ENCODE measurements around the gene BANF2. TPM values are rescaled to one million over a fixed set of nuclear protein-coding genes. Genes with fewer than 3 reads are reported as not detected.
A peak's percentile ranks its signal among the peaks of the same experiment; 100 is the strongest.

BANF2 gene
- total RNA-seq, 1 experiment from 2014 or later = not detected

GRCh38 chr20:17652411-17652810 is 47.4 kb upstream of the BANF2 start:
- Histone ChIP-seq H2BK15ac (ENCODE audit: low read depth, low read length) (no peak overlapping the region), H2BK20ac (ENCODE audit: low read depth, low read length, poor library complexity, severe bottlenecking) (no peak overlapping the region), H3K23me2 (ENCODE audit: insufficient read length, low read depth, low read length, poor library complexity, severe bottlenecking) (no peaks in the 10 kb centered on the region), H2BK12ac (ENCODE audit: insufficient read length, low read depth, low read length) (no peak overlapping the region), H3K79me2 (ENCODE audit: insufficient read depth, low read length) (peaks cover 21% of the 10 kb centered on the region; the same call in 1 of the 2 replicates), H4K91ac (ENCODE audit: insufficient read length, low read depth, low read length) (no peak overlapping the region), H2BK120ac (ENCODE audit: low read depth, low read length, poor library complexity, severe bottlenecking) (no peak overlapping the region), H3K79me1 (ENCODE audit: insufficient read depth, low read depth, low read length, poor library complexity, severe bottlenecking) (peaks cover 4% of the 10 kb centered on the region), H4K8ac (replicated peaks; ENCODE audit: insufficient read length, low read depth, low read length) (no peak overlapping the region), H2BK5ac (ENCODE audit: insufficient read length, low read length) (no peak overlapping the region), H3K9me3 (ENCODE audit: control insufficient read depth, low read depth, low read length) (no peaks in the 10 kb centered on the region), H3K18ac (ENCODE audit: insufficient read length, low read depth, low read length) (no peak overlapping the region), H3K23ac (ENCODE audit: insufficient read length, low read depth, low read length) (no peak overlapping the region), H3K27me3 (ENCODE audit: insufficient read depth, low read length) (no peaks in the 10 kb centered on the region), H3K56ac (ENCODE audit: insufficient read length, low read depth, low read length) (no peak overlapping the region), H3K14ac (ENCODE audit: insufficient read depth, low read length) (no peak overlapping the region), H3K4ac (ENCODE audit: low read depth, low read length) (no peak overlapping the region), H3K4me2 (ENCODE audit: insufficient read depth, insufficient read length, low read length) (no peak overlapping the region), H3K27ac (ENCODE audit: insufficient read length, low read depth, low read length) (no peak overlapping the region), H2AK5ac (ENCODE audit: insufficient read length, low read length) (no peak overlapping the region), H3K4me1 (ENCODE audit: insufficient read depth, low read length) (peaks cover 2% of the 10 kb centered on the region; the same call in 1 of the 2 replicates), H4K20me1 (ENCODE audit: control insufficient read depth, insufficient read depth, insufficient read length) (no peaks in the 10 kb centered on the region), H2AFZ (ENCODE audit: low read length) (no peak overlapping the region), H3K9ac (ENCODE audit: extremely low read depth, insufficient read length, low read length) (no peak overlapping the region), H3T11ph (ENCODE audit: low read length) (no peak overlapping the region), H4K5ac (ENCODE audit: insufficient read length, low read depth, low read length) (no peak overlapping the region)
- no peak overlapping the region for H3K4me3 Mint-ChIP-seq
- no peaks in the 10 kb centered on the region for H3K9me3 Mint-ChIP-seq
- DNase-seq = no peak
- H3K36me3 Mint-ChIP-seq (ENCODE audit: insufficient read depth in 1 of 3, low read depth in 3 of 3) = peaks cover 16 to 20% (median 18%) of the 10 kb centered on the region in 3 experiments; a peak in 6 of 7 replicates
- WGBS (ENCODE audit: extremely low coverage, insufficient read length, low lambda C conversion rate) = no CpG with 5 or more reads among the region's 10 CpGs
- TF ChIP-seq, protein P1, sequence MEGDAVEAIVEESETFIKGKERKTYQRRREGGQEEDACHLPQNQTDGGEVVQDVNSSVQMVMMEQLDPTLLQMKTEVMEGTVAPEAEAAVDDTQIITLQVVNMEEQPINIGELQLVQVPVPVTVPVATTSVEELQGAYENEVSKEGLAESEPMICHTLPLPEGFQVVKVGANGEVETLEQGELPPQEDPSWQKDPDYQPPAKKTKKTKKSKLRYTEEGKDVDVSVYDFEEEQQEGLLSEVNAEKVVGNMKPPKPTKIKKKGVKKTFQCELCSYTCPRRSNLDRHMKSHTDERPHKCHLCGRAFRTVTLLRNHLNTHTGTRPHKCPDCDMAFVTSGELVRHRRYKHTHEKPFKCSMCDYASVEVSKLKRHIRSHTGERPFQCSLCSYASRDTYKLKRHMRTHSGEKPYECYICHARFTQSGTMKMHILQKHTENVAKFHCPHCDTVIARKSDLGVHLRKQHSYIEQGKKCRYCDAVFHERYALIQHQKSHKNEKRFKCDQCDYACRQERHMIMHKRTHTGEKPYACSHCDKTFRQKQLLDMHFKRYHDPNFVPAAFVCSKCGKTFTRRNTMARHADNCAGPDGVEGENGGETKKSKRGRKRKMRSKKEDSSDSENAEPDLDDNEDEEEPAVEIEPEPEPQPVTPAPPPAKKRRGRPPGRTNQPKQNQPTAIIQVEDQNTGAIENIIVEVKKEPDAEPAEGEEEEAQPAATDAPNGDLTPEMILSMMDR (conservative IDR thresholded peaks at IDR 0.05) = no peak
- H3K27ac Mint-ChIP-seq = peak overlapping the region in 2 of 3 experiments; percentile 61 to 69; a peak in 3 of 7 replicates
- H3K4me1 Mint-ChIP-seq = peaks cover 53 to 58% of the 10 kb centered on the region in 2 experiments
- H3K27me3 Mint-ChIP-seq (ENCODE audit: low read depth) = no peaks in the 10 kb centered on the region
